ENCODE results near the gene BCHE. TPM values are rescaled to one million over a fixed set of nuclear protein-coding genes. Genes with fewer than 3 reads are reported as not detected.

BCHE gene
- total RNA-seq, 2 donors from 2014 or later, result 0.41 to 2.2 TPM

- no peaks in the 10 kb centered on the region for H3K36me3 ChIP-seq
- DNase-seq (ENCODE audit: low spot score) (no peak), ATAC-seq (ENCODE audit: insufficient number of reproducible peaks, low FRiP score, low read depth) (no peak)
- TF ChIP-seq, protein P1, sequence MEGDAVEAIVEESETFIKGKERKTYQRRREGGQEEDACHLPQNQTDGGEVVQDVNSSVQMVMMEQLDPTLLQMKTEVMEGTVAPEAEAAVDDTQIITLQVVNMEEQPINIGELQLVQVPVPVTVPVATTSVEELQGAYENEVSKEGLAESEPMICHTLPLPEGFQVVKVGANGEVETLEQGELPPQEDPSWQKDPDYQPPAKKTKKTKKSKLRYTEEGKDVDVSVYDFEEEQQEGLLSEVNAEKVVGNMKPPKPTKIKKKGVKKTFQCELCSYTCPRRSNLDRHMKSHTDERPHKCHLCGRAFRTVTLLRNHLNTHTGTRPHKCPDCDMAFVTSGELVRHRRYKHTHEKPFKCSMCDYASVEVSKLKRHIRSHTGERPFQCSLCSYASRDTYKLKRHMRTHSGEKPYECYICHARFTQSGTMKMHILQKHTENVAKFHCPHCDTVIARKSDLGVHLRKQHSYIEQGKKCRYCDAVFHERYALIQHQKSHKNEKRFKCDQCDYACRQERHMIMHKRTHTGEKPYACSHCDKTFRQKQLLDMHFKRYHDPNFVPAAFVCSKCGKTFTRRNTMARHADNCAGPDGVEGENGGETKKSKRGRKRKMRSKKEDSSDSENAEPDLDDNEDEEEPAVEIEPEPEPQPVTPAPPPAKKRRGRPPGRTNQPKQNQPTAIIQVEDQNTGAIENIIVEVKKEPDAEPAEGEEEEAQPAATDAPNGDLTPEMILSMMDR (IDR thresholded peaks at IDR 0.05), result no peak
- no peaks in the 10 kb centered on the region for H3K9me3 ChIP-seq
- no peak overlapping the region for H3K27ac ChIP-seq
- no peak overlapping the region for H3K4me3 ChIP-seq
- H3K27me3 ChIP-seq (replicated peaks; ENCODE audit: insufficient read depth), result no peaks in the 10 kb centered on the region
- H3K4me1 ChIP-seq (ENCODE audit: control insufficient read depth in 1 of 2, low read depth in 2 of 2), result no peaks in the 10 kb centered on the region
These were observed 578 bp upstream of the BCHE start for GRCh38 chr3:165837801-165838200.

DNA sequence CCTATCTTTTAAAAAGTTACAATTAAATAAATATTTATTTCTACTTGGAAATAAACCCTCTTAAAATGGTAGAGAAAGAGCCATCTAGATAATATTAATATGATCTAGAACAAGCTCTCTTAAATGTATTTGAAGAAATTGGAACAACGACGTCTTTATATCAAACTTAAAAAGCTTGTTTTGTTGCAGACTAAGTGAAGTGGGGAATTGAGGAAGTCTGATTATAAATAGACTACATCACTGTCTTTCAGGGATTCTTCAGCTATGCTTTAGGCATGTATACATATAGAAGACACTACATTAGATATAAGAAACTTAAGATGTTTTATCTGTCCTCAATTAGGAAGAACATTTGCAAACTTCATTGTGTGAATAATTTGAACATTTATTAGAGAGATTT lies 1.8 kb downstream of the BCHE start:
- TF ChIP-seq, protein P1 (IDR thresholded peaks at IDR 0.05), result no peak
- Histone ChIP-seq H3K4me3 (no peak overlapping the region), H3K36me3 (no peaks in the 10 kb centered on the region)

GRCh38 chr3:165830746-165831145 lies 6.5 kb downstream of the BCHE start:
- Histone ChIP-seq H3K9me3 (no peaks in the 10 kb centered on the region), H3K27ac (no peak overlapping the region), H3K4me1 (ENCODE audit: control insufficient read depth in 1 of 2, low read depth in 2 of 2) (no peaks in the 10 kb centered on the region), H3K27me3 (replicated peaks; ENCODE audit: insufficient read depth) (no peaks in the 10 kb centered on the region), H3K4me3 (no peak overlapping the region), H3K36me3 (no peaks in the 10 kb centered on the region)
- DNase-seq (ENCODE audit: low spot score), result no peak
- TF ChIP-seq, protein P1 (IDR thresholded peaks at IDR 0.05), result no peak
- ATAC-seq (ENCODE audit: insufficient number of reproducible peaks, low FRiP score, low read depth), result no peak

More for the DNA sequence above, 1.8 kb downstream of the BCHE start:
- Histone ChIP-seq H3K27me3 (replicated peaks; ENCODE audit: insufficient read depth) (no peaks in the 10 kb centered on the region), H3K27ac (no peak overlapping the region), H3K4me1 (ENCODE audit: control insufficient read depth in 1 of 2, low read depth in 2 of 2) (no peaks in the 10 kb centered on the region), H3K9me3 (no peaks in the 10 kb centered on the region)
- DNase-seq (ENCODE audit: low spot score), result no peak
- no peak for ATAC-seq (ENCODE audit: insufficient number of reproducible peaks, low FRiP score, low read depth)

DNA sequence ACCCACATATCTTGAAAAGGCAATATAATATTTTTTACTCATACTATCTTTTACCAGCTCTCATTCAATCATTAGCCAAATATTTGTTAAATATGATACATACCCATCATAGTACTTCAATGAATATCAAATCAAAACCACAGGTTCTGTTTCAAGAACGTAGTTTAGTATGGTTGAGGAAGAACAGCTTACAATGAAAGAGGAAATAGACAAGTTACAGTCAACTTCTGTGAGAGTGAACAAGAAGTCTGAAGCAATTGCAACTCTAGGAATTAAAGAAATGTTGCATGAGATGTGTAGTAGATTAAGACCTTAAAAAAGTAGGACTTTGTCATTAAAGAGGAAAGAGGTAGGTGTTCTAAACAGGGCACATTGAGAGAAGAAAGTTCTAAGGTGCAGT lies 9.3 kb downstream of the BCHE start:
- Histone ChIP-seq H3K36me3 (no peaks in the 10 kb centered on the region), H3K4me1 (ENCODE audit: control insufficient read depth in 1 of 2, low read depth in 2 of 2) (no peaks in the 10 kb centered on the region), H3K4me3 (no peak overlapping the region), H3K27me3 (replicated peaks; ENCODE audit: insufficient read depth) (no peaks in the 10 kb centered on the region), H3K9me3 (no peaks in the 10 kb centered on the region), H3K27ac (no peak overlapping the region)
- ATAC-seq (ENCODE audit: insufficient number of reproducible peaks, low FRiP score, low read depth) (no peak), DNase-seq (ENCODE audit: low spot score) (no peak)
- TF ChIP-seq, protein P1 (IDR thresholded peaks at IDR 0.05), result no peak

DNA sequence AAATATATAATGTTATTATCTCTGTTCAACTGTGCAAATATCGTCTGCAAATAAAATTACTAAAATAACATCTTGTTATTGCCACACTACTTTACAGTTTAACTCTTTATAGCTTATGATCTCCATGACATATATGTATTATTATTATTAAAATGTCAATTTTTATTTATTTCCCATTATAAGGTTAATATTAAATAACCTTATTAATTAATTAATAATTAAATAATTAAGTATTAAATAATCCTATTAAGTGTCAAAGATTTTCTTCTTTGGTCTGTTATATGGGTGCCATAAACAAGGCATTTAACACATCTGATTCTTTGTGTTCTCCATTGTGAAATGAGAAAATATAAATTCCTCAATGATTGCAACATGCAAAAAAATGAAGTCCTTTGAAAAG lies 10.0 kb downstream of the BCHE start:
- ATAC-seq (ENCODE audit: insufficient number of reproducible peaks, low FRiP score, low read depth) (no peak), DNase-seq (ENCODE audit: low spot score) (no peak)
- H3K9me3 ChIP-seq, result no peaks in the 10 kb centered on the region
- H3K27me3 ChIP-seq (replicated peaks; ENCODE audit: insufficient read depth), result no peaks in the 10 kb centered on the region
- no peak overlapping the region for H3K4me3 ChIP-seq
- TF ChIP-seq, protein P1 (IDR thresholded peaks at IDR 0.05), result no peak
- H3K36me3 ChIP-seq, result no peaks in the 10 kb centered on the region
- H3K27ac ChIP-seq, result no peak overlapping the region
- no peaks in the 10 kb centered on the region for H3K4me1 ChIP-seq (ENCODE audit: control insufficient read depth in 1 of 2, low read depth in 2 of 2)
